Measurements from ENCODE around the gene SNX10.
A peak's percentile ranks its signal among the peaks of the same experiment; 100 is the strongest.

The SNX10 gene

GRCh38 chr7:26340476-26341018 is 48.9 kb downstream of the SNX10 start:
- DNase-seq, result no peak

GRCh38 chr7:26343320-26343832 is 51.7 kb downstream of the SNX10 start:
- DNase-seq, result no peak

GRCh38 chr7:26343837-26344236 is 52.2 kb downstream of the SNX10 start:
- no peak for DNase-seq

- DNase-seq, result no peak
These were observed 53.5 kb downstream of the SNX10 start for GRCh38 chr7:26345202-26345601.

GRCh38 chr7:26345837-26346236 is 54.2 kb downstream of the SNX10 start:
- DNase-seq, result no peak

GRCh38 chr7:26346611-26347203 is 55.0 kb downstream of the SNX10 start:
- no peak for DNase-seq

- DNase-seq, result peak; percentile 18
These were observed 56.7 kb downstream of the SNX10 start for GRCh38 chr7:26348234-26348851.

GRCh38 chr7:26349005-26349915 is 57.6 kb downstream of the SNX10 start:
- DNase-seq, result no peak

- DNase-seq, result no peak
These were observed 59.5 kb downstream of the SNX10 start for GRCh38 chr7:26351171-26351570.

- no peak for DNase-seq
These were observed 64.6 kb downstream of the SNX10 start for GRCh38 chr7:26356229-26356628.

GRCh38 chr7:26356929-26357798 is 65.5 kb downstream of the SNX10 start:
- DNase-seq, result no peak

- no peak for DNase-seq
These were observed 66.1 kb downstream of the SNX10 start for GRCh38 chr7:26357799-26358151.

GRCh38 chr7:26360650-26361049 is 69.0 kb downstream of the SNX10 start:
- peak; percentile 57 for DNase-seq

GRCh38 chr7:26361637-26362036 is 70.0 kb downstream of the SNX10 start:
- no peak for DNase-seq

- no peak for DNase-seq
These were observed 71.8 kb downstream of the SNX10 start for GRCh38 chr7:26363465-26363864.

- DNase-seq, result peak; percentile 87
These were observed 73.6 kb downstream of the SNX10 start for GRCh38 chr7:26365077-26365900.

- no peak for DNase-seq
These were observed 74.2 kb downstream of the SNX10 start for GRCh38 chr7:26365901-26366275.

- DNase-seq, result no peak
These were observed 75.6 kb downstream of the SNX10 start for GRCh38 chr7:26367219-26367711.

GRCh38 chr7:26368542-26368941 is 76.9 kb downstream of the SNX10 start:
- no peak for DNase-seq

GRCh38 chr7:26369593-26369992 is 77.9 kb downstream of the SNX10 start:
- DNase-seq, result peak; percentile 43

- DNase-seq, result peak; percentile 42
These were observed 78.3 kb downstream of the SNX10 start for GRCh38 chr7:26370011-26370410.
